ELF-1 (cell line): Measurements from ENCODE around the gene ABHD15.
"Not testable (repeated sequence)": the region's sequence is repeated elsewhere in the genome, so short reads cannot be mapped to it uniquely, and the experiment has no call there.

Experiments
- DNase-seq: peaks from one replicate; pipeline ENCODE4 v3.0.0-alpha.2; 2016; ENCODE audit warnings: low read depth, low spot score

The ABHD15 gene

DNA sequence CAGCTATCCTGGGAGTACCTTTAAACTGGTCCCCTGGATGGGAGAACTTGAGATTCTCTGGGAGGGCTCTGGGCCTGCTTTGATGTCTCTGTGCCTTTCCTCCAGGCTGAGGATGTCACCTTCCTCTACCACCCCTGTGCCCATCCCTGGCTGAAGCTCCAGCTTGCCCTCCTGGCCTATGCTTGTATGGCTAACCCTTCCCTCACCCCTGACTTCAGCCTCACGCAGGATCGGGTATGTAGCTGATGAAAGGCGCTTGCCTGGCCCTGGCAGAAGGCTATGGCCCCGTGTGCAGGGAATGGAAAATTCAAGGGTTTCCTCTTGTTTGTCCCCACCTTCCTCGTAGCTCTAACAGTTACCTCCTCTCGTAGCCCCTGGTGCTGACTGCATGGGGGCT, 4.6 kb upstream of the ABHD15 start:
- no peak for DNase-seq

GRCh38 chr17:29570521-29570920, 3.7 kb upstream of the ABHD15 start:
- DNase-seq: no peak

DNA sequence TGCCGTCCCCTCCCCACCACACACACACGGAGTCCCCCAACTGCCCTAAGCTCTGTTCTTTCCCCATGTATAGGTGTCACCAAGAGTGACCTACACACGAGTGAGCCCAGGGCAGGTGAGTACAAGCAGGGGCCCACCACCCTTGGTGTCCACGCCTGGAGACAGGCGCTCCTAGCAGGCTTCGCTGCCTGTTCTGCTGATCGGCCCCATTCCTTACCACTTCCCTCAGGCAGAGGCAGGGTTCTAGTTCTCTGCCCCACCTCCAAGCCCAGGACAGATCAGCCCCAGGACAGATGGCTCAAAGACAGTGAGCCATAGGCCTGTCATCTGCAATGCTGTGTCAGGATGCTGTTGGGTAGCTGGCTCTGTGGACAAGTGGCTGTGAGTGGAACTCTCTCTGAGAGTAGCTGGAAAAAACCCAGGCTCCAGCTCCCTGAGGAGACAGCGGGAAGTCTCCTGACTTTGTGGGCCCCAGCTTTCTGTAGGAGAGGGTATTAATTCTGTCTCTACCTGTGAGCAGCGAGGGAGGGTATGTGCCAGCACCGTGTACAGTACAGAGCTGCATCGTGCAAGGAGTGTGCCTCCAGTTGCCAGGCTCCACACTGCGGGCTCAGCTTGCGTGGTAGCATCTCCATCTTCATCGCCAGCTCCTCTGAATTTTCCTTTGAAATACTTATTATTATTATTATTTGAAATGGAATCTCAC, 2.6 kb upstream of the ABHD15 start:
- peak; percentile 54 for DNase-seq

GRCh38 chr17:29568331-29569244, 1.8 kb upstream of the ABHD15 start, which contains the start of gene TP53I13:
TSS of gene TP53I13 (plus strand) at chr17:29568701. CDS start at chr17:29568759, 58 bp downstream.
- DNase-seq: peak; percentile 73

- peak; percentile 75 for DNase-seq
Observed at GRCh38 chr17:29567554-29568330, 905 bp upstream of the ABHD15 start.

DNA sequence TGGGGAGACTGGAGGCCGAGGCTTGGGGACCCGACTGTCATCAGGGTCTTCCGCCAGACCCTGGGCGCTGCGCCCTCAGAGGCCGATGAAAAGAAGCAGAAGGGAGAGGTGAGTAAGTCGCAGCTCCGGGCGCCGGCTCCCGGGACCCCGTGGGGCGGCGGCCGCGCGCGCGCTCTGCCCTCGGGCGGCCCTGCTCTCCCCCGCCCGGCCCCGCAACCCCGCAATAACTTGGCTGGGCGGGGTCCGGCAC, 392 bp upstream of the ABHD15 start:
- no peak for DNase-seq

DNA sequence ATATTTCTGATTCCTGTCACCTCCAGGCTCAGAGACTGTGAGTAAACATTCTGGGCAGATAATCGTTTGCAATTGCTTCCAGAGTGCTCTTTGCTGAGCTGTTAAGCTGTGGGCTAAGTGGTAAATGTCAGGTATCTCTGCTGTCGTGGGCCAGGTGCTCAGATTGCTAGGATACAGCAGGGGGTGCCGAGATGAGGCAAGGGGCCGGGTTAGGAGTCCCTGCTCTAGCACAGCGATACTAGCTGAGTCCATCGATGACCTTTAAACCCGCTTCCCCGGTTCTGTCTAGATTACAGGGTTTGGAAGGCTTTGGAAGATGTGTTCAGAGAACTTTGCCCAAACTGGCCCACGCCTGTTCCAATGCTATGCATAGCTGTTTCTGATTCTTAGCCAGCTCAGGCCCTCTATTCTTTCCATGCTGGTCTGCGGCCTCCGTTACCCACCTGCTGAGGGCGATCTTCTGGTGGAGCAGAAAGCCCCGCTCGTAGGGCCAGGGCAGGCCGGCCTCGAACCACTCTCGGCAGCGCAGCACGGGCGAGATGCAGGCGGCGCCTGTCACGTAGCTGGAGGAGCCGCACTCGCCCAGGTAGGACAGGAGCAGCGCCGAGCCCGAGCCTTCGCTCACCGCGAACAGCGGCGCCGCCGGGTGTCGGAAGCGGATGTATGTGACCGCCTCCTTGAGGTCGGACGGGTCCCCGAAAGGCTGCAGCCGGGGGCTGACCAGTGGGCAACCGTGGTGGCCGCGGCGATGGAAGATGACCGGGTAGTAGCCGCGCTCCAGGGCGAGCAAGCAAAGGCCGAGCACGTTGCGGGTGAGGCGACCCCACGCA, 979 bp downstream of the ABHD15 start:
- DNase-seq: peak; percentile 79

- no peak for DNase-seq
Observed at GRCh38 chr17:29563816-29564215, 3.0 kb downstream of the ABHD15 start.

DNA sequence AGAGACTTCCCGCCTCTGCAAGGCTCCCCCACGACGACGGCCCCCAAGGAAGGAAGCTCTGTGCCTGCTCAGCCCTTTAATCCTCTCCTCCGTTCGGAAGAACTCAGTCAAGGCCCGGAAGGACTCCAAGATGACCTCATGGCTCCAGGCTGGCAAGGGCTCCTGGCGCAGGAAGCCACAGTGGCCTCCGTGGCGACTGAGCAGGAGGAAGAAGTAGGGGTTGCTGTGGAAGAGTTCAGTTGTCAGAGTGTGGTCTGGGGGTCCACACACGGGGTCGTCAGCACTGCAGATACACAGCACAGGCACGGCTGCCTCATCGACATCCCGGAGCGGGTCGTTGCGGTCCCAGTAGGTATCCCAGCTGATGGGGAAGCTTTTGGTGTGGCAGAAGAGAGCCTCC, 4.2 kb downstream of the ABHD15 start:
- DNase-seq: no peak

DNA sequence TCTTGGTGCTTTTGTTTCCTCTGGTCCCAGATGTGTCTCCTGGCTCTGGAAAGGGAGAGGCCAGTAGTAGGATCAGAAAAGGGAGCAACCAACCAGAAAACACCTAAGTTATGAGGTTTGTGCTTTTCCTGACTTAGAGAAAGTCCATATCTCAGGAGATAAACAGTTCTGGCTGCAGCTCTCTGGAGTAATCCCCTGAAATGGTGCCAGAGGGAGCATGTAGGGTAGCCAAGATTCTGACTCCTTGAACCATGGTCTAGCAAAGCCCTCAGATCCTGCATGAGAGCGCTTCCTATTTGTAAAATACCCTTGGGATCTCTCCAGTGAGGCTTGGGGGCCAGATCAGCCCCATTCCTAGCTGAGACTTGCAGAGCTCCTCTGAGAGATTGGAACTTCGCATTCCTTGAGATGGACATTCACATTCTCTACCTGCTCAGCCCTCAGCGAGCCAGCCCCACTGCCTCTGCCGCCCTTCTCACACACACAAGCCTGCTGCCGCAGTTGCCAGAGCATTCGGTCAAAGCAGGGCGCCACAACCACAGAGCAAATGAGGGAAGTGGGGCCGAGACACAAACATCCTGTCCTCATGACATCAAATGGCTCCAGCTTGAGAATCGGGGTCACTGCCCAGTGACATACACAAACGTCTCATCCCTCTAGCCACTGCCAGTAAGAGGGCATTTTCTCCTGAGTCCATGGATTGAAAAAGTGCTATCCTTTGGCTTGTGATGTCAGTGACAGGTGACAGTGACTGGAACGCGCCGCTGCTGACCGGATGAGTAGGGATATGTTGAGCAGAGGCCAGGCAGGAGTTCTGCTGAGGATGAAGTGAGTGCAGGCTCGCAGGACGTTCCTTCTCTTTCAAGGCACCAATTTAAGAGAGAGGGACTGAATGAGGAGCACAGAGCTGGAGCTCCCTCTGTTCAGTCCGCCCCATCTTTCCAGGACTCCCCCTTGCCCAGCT, 5.0 kb downstream of the ABHD15 start:
- DNase-seq: no peak

- no peak for DNase-seq
Observed at GRCh38 chr17:29560316-29560715, 6.5 kb downstream of the ABHD15 start.

DNA sequence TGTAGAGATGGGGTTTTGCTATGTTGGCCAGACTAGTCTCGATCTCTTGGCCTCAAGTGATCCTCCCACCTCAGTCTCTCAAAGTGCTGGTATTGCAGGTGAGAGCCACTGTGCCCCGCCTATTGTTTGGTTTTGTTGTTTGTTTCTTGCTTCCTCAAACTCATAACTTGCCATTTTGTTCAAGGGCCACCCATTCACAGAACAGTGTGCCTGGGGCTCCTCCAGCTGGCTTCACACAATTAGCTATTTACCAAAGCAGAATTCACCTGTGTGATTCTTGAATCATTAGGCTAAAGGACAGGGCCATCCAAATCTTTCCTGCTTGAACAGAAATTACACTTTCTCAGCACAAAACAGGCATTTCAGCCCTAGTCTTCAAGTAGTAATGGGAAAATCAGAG, 7.2 kb downstream of the ABHD15 start:
- DNase-seq: no peak

DNA sequence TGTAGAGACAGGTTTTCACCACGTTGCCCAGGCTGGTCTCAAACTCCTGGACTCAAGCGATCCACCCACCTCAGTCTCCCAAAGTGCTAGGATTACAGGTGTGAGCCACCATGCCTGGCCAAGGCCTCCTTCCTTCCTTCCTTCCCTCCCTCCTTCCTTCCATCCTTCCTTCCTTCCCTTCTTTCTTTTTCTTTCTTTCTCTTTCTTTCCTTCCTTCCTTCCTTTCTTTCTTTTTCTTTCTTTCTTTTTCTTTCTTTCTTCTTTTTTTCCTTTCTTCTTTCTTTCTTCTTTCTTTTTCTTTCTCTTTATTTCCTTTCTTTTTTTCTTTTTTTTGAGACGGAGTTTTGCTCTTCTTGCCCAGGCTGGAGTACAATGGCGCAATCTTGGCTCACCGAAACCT, 8.7 kb downstream of the ABHD15 start:
- not testable (repeated sequence) for DNase-seq

- no peak for DNase-seq
Observed at GRCh38 chr17:29557739-29558116, 9.1 kb downstream of the ABHD15 start.

DNA sequence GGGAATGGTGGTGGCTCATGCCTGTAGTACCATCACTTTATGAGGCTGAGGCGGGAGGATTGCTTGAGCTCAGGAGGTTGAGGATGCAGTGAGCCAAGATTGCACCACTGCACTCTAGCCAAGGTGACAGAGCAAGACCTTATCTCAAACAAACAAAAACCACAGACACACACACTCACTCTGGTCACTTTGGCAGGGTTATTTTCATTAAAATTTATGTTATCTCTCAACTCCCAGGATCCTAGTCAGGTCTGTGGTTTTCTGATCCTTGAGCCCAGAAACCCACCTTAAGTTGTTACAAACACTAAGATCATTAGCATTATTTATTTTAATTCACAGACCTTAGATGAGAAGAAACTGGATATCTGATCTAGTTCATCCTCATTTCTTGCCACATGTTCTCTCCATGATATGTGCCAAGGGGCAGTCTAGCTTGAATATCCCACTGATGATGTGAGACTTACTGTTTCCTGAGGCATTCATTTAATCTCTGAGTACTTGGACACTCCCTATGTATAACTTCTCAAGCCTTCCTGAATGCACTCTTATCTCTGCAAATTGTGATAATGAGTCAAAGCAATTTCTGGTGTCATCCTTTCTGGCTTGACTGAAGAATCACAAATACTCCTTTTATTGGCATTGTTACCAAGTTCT, 9.6 kb downstream of the ABHD15 start:
- DNase-seq: no peak

- no peak for DNase-seq
Observed at GRCh38 chr17:29555840-29556239, 11.0 kb downstream of the ABHD15 start.

GRCh38 chr17:29549177-29549923, 17.5 kb downstream of the ABHD15 start:
- no peak for DNase-seq

- no peak for DNase-seq
Observed at GRCh38 chr17:29546830-29547229, 20.0 kb downstream of the ABHD15 start.

- DNase-seq: no peak
Observed at GRCh38 chr17:29546085-29546484, 20.8 kb downstream of the ABHD15 start.
